Ishikawa (cell line): ENCODE data around the gene MACROD2.

Experiments
- CEBPB ChIP-seq: IDR thresholded peaks from 2 replicates; pipeline ENCODE4 v1.6.1; 2012
- CREB1 ChIP-seq: IDR thresholded peaks from 2 replicates; pipeline ENCODE4 v1.6.1; 2012; ENCODE audit warnings: low read depth
- EGR1 ChIP-seq: IDR thresholded peaks from 2 replicates; pipeline ENCODE4 v1.6.1; 2012
- EP300 ChIP-seq: IDR thresholded peaks from 2 replicates; pipeline ENCODE4 v1.6.1; 2012; ENCODE audit warnings: borderline replicate concordance
- FOXM1 ChIP-seq: IDR thresholded peaks from 2 replicates; pipeline ENCODE4 v1.6.1; 2012; ENCODE audit warnings: low read depth, borderline replicate concordance
- MAX ChIP-seq: IDR thresholded peaks from 2 replicates; pipeline ENCODE4 v1.6.1; 2012
- NFIC ChIP-seq: IDR thresholded peaks from 2 replicates; pipeline ENCODE4 v1.6.1; 2012
- RAD21 ChIP-seq: IDR thresholded peaks from 2 replicates; pipeline ENCODE4 v1.6.1; 2012; ENCODE audit warnings: low read depth
- REST ChIP-seq: IDR thresholded peaks from 2 replicates; pipeline ENCODE4 v1.6.1; 2012; ENCODE audit warnings: low read depth, mild to moderate bottlenecking
- TAF1 ChIP-seq: IDR thresholded peaks from 2 replicates; pipeline ENCODE4 v1.6.1; 2012; ENCODE audit warnings: low read depth, mild to moderate bottlenecking
- TCF12 ChIP-seq: IDR thresholded peaks from 2 replicates; pipeline ENCODE4 v1.6.1; 2012; ENCODE audit warnings: low read depth
- TEAD4 ChIP-seq: IDR thresholded peaks from 2 replicates; pipeline ENCODE4 v1.6.1; 2012
- USF1 ChIP-seq: IDR thresholded peaks from 2 replicates; pipeline ENCODE4 v1.6.1; 2012
- YY1 ChIP-seq: IDR thresholded peaks from 2 replicates; pipeline ENCODE4 v1.6.1; 2012; ENCODE audit warnings: low read depth
- ZBTB7A ChIP-seq: IDR thresholded peaks from 2 replicates; pipeline ENCODE4 v1.6.1; 2012; ENCODE audit warnings: low read depth

Gene MACROD2

GRCh38 chr20:15622368-15622767 lies 1627.1 kb downstream of the MACROD2 start:
- TF ChIP-seq RAD21 (no peak), TAF1 (no peak), USF1 (no peak), YY1 (no peak), MAX (no peak), REST (no peak), TCF12 (no peak), TEAD4 (no peak), ZBTB7A (no peak), CEBPB (no peak), EGR1 (no peak), NFIC (no peak), FOXM1 (no peak), EP300 (no peak), CREB1 (no peak)

- TF ChIP-seq TCF12 (no peak), CEBPB (no peak), EGR1 (no peak), NFIC (no peak), TEAD4 (no peak), REST (no peak), YY1 (no peak), FOXM1 (no peak), USF1 (no peak), TAF1 (no peak), EP300 (no peak)
Observed at GRCh38 chr20:15623215-15623614, 1627.9 kb downstream of the MACROD2 start.

- TF ChIP-seq CREB1 (no peak), CEBPB (no peak), TCF12 (no peak), REST (no peak), TEAD4 (no peak), YY1 (no peak), NFIC (no peak), EGR1 (no peak)
Observed at GRCh38 chr20:15625981-15626380, 1630.7 kb downstream of the MACROD2 start.

GRCh38 chr20:15627089-15627488 lies 1631.8 kb downstream of the MACROD2 start:
- TF ChIP-seq CREB1 (no peak), FOXM1 (no peak), TCF12 (no peak), YY1 (no peak), EGR1 (no peak), CEBPB (no peak), NFIC (no peak), USF1 (no peak), REST (no peak), MAX (no peak), TAF1 (no peak), TEAD4 (no peak), RAD21 (no peak), ZBTB7A (no peak), EP300 (no peak)
